Keratinocyte (primary cell): ENCODE measurements around the gene THOC7.

Experiments used
- CTCF ChIP-seq, 3 experiments: IDR thresholded peaks in 1 of 3; conservative IDR thresholded peaks in 1 of 3; optimal IDR thresholded peaks in 1 of 3; 2 replicates in 2 of 3; 3 replicates in 1 of 3; pipeline versions ENCODE3 to v1.5.1; 2011; ENCODE audit warnings: low read length in 3 of 3, mild to moderate bottlenecking in 3 of 3, moderate library complexity in 2 of 3, control low read depth in 1 of 3, inconsistent platforms in 1 of 3; ENCODE audit not compliant: insufficient read depth in 2 of 3; ENCODE audit errors: extremely low read depth in 1 of 3
- EZH2 ChIP-seq: IDR thresholded peaks from one replicate; pipeline ENCODE4 v1.6.1; 2012; ENCODE audit warnings: inconsistent platforms, mild to moderate bottlenecking, low read length, moderate library complexity

GRCh38 chr3:63853106-63853505, 10.5 kb downstream of the THOC7 start:
- TF ChIP-seq CTCF (optimal IDR thresholded peaks at IDR 0.05 in 1 of 3, IDR thresholded peaks at IDR 0.05 in 1 of 3, conservative IDR thresholded peaks at IDR 0.05 in 1 of 3; ENCODE audit: extremely low read depth in 1 of 3, insufficient read depth in 2 of 3, low read length in 3 of 3) (no peak), EZH2 (no peak)
